ENCODE measurements around the gene TGFBR3. TPM values are rescaled to one million over a fixed set of nuclear protein-coding genes. Genes with fewer than 3 reads are reported as not detected.

Gene TGFBR3
- total RNA-seq, 1 donor from 2014 or later = 2.5 TPM

GRCh38 chr1:91783423-91784170 is 102.4 kb downstream of the TGFBR3 start:
- Histone ChIP-seq H3K4me1 (ENCODE audit: insufficient read depth, low read length) (peaks cover 7% of the 10 kb centered on the region), H3K9ac (ENCODE audit: low read length) (no peak overlapping the region), H3K27ac (ENCODE audit: low read depth, low read length) (no peak overlapping the region), H4K20me1 (ENCODE audit: insufficient read depth, low read length) (no peaks in the 10 kb centered on the region), H3K9me3 (ENCODE audit: insufficient read depth, low read depth, low read length) (no peaks in the 10 kb centered on the region), H3K79me2 (ENCODE audit: insufficient read depth, low read length) (no peaks in the 10 kb centered on the region), H2AFZ (ENCODE audit: low read depth, low read length) (no peak overlapping the region), H3K4me2 (ENCODE audit: low read length) (peak overlapping the region; percentile 9), H3K36me3 (ENCODE audit: insufficient read depth, low read length) (no peaks in the 10 kb centered on the region), H3K4me3 (ENCODE audit: insufficient read depth, low read depth, low read length) (no peak overlapping the region), H3K27me3 (ENCODE audit: insufficient read depth, low read length) (no peaks in the 10 kb centered on the region)
- peaks cover 3% of the 10 kb centered on the region for H3K27me3 Mint-ChIP-seq (ENCODE audit: low read depth, unreplicated experiment)
- TF ChIP-seq EZH2 (IDR thresholded peaks at IDR 0.05; ENCODE audit: insufficient read depth, low read length) (no peak), CTCF (IDR thresholded peaks at IDR 0.05; ENCODE audit: insufficient read depth, low read depth, low read length) (no peak)
- H3K36me3 Mint-ChIP-seq (ENCODE audit: low read depth, unreplicated experiment) = no peaks in the 10 kb centered on the region
- DNase-seq (ENCODE audit: low read depth) (peak; percentile 57), FAIRE-seq (no peak)
- H3K4me1 Mint-ChIP-seq (ENCODE audit: low read depth, unreplicated experiment) = peaks cover 6% of the 10 kb centered on the region
- H3K4me3 Mint-ChIP-seq (ENCODE audit: unreplicated experiment) = no peak overlapping the region
- H3K27ac Mint-ChIP-seq (ENCODE audit: unreplicated experiment) = no peak overlapping the region
- no peaks in the 10 kb centered on the region for H3K9me3 Mint-ChIP-seq (ENCODE audit: unreplicated experiment)

- Mint-ChIP-seq H3K4me3 (ENCODE audit: unreplicated experiment) (no peak overlapping the region), H3K36me3 (ENCODE audit: low read depth, unreplicated experiment) (no peaks in the 10 kb centered on the region), H3K9me3 (ENCODE audit: unreplicated experiment) (no peaks in the 10 kb centered on the region), H3K4me1 (ENCODE audit: low read depth, unreplicated experiment) (peaks cover 6% of the 10 kb centered on the region), H3K27ac (ENCODE audit: unreplicated experiment) (no peak overlapping the region), H3K27me3 (ENCODE audit: low read depth, unreplicated experiment) (peaks cover 4% of the 10 kb centered on the region)
- H2AFZ ChIP-seq (ENCODE audit: low read depth, low read length) = no peak overlapping the region
- no peak overlapping the region for H3K4me3 ChIP-seq (ENCODE audit: insufficient read depth, low read depth, low read length)
- peak overlapping the region; percentile 62 for H3K4me2 ChIP-seq (ENCODE audit: low read length)
- H4K20me1 ChIP-seq (ENCODE audit: insufficient read depth, low read length) = no peaks in the 10 kb centered on the region
- no peak for FAIRE-seq
- no peaks in the 10 kb centered on the region for H3K79me2 ChIP-seq (ENCODE audit: insufficient read depth, low read length)
- no peak for DNase-seq (ENCODE audit: low read depth)
- no peaks in the 10 kb centered on the region for H3K27me3 ChIP-seq (ENCODE audit: insufficient read depth, low read length)
- peaks cover 7% of the 10 kb centered on the region for H3K4me1 ChIP-seq (ENCODE audit: insufficient read depth, low read length)
- H3K36me3 ChIP-seq (ENCODE audit: insufficient read depth, low read length) = no peaks in the 10 kb centered on the region
- H3K9ac ChIP-seq (ENCODE audit: low read length) = no peak overlapping the region
- no peak overlapping the region for H3K27ac ChIP-seq (ENCODE audit: low read depth, low read length)
- no peak for TF ChIP-seq EZH2 (IDR thresholded peaks at IDR 0.05; ENCODE audit: insufficient read depth, low read length)
- TF ChIP-seq CTCF (IDR thresholded peaks at IDR 0.05; ENCODE audit: insufficient read depth, low read depth, low read length) = no peak
- no peaks in the 10 kb centered on the region for H3K9me3 ChIP-seq (ENCODE audit: insufficient read depth, low read depth, low read length)
Observed at GRCh38 chr1:91781901-91782622, 103.9 kb downstream of the TGFBR3 start.

Measured in astrocyte (in vitro differentiated cells and primary cell).